Activated naive CD4-positive, alpha-beta T cell (primary cell): ENCODE measurements around the gene LYST.
"Not testable (repeated sequence)": the region's sequence is repeated elsewhere in the genome, so short reads cannot be mapped to it uniquely, and the experiment has no call there.

ENCODE experiments used
- DNase-seq, 4 experiments: peaks; one replicate each; lab custom pipeline; 2025; lab: John Stamatoyannopoulos, UW

The LYST gene

GRCh38 chr1:235821361-235821981, 45.2 kb downstream of the LYST start:
- DNase-seq = no peak

GRCh38 chr1:235820061-235820460, 46.6 kb downstream of the LYST start:
- no peak for DNase-seq

- DNase-seq = no peak
These were observed 48.0 kb downstream of the LYST start for GRCh38 chr1:235818632-235819136.

- DNase-seq = no peak
These were observed 49.5 kb downstream of the LYST start for GRCh38 chr1:235817101-235817728.

- DNase-seq = no peak
These were observed 56.9 kb downstream of the LYST start for GRCh38 chr1:235809688-235810397.

- DNase-seq = no peak
These were observed 58.5 kb downstream of the LYST start for GRCh38 chr1:235808223-235808622.

DNA sequence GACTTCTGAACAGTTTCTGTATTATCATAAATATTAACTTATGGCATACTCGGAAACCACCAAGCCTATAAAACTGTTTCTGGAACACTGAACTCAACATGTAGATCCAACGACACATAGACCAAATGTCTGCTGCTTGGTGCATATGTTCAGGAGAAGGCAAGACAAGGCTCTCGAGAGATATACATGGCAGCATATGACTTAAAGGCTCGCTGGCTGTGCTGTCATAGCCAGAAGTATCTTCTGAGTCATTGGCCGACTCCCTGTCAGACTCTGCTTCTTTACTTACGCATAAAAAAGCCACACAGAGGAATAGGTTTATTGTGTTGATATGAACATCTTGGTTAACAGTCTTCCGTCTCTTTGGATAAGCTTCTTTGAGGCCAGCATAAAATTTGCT, 60.6 kb downstream of the LYST start:
- no peak for DNase-seq

GRCh38 chr1:235802573-235803346, 63.9 kb downstream of the LYST start:
- DNase-seq = no peak

DNA sequence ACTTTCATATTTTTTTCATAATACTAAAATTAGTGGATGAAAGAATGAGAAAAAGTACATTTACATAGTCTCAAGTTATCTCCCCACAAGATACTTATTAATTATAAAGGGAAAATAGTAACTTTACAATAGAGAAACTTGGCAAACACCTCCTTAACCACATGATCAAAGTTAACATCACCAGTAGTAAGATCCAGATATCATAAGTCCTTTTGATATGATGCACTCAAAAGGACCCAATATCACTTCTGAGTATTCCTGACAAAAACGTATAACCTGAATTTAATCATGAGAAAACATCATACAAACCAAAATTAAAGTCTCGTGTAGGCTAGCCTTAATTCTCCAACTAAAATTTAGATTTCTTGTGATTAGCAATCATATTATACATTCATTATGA, 67.4 kb downstream of the LYST start:
- no peak for DNase-seq

GRCh38 chr1:235791532-235792060, 75.1 kb downstream of the LYST start:
- no peak for DNase-seq

GRCh38 chr1:235790123-235790522, 76.6 kb downstream of the LYST start:
- no peak for DNase-seq

- DNase-seq = not testable (repeated sequence)
These were observed 80.3 kb downstream of the LYST start for GRCh38 chr1:235786227-235786898.

DNA sequence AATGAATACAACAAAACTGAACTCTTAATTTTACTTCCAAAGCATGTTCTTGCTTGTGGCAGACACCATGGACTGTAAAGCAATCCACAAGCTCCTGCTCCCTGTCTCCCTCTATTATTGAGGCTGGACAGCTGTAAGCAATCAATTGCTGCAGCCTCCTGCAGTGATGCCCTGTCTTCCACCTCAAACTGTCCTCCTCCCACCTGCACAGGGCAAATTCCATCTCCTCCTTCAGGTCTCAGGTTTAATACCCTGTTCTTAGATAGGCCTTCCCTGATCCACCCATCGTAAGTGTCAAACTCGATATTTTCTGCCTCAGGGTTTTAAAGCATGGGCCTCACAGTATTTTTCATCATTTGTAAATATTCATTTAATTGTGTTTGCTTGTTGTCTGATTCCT, 81.8 kb downstream of the LYST start:
- no peak for DNase-seq

GRCh38 chr1:235783148-235783776, 83.4 kb downstream of the LYST start:
- DNase-seq = no peak

- DNase-seq = no peak
These were observed 84.1 kb downstream of the LYST start for GRCh38 chr1:235782601-235783000.

DNA sequence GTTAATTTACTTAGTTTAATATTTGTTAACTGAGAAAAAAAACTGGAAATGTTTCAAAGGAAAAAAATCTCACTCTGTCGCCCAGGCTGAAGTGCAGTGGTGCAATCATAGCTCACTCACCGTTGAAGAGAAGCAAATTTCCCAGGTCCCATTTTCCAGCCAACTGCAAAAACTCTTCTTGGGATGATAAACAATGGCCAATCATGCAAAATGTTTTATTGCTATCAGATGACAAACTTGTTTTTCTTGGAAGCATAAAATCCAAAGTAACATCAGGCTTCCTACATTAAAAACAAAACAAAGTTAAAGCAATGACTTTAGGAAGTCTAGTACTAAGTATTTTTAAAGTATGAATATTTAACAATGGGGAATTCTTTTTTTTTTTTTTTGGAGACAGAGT, 84.9 kb downstream of the LYST start:
- DNase-seq = no peak

GRCh38 chr1:235779770-235780169, 86.9 kb downstream of the LYST start:
- no peak for DNase-seq

DNA sequence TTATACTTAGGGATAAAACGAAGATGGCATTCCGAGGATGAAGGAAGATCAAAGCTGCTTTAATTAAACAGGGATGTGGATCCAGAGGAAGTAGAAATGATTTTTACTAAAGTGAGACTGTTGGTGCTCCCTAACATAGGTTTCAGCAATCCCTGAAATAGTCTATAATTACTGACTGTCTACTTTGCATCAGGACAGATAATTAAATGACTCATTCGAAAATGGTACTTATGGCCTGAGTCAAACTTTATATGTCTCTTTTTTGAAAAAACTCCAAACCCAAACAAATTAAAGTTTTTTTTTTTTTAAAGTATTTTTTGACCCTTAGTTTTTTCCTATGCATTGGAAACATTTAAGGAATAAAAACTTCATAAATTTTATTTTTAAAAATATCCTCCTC, 90.3 kb downstream of the LYST start:
- no peak for DNase-seq

GRCh38 chr1:235775246-235775860, 91.4 kb downstream of the LYST start:
- no peak for DNase-seq

- no peak for DNase-seq
These were observed 98.9 kb downstream of the LYST start for GRCh38 chr1:235767795-235768194.
